ENCODE results near the gene FAM53B. TPM values are rescaled to one million over a fixed set of nuclear protein-coding genes. Genes with fewer than 3 reads are reported as not detected.

FAM53B gene
- polyA plus RNA-seq, 6 donors from 2014 or later, result 19.6 to 141 (median 31.5) TPM

GRCh38 chr10:124740369-124741280 is 3.6 kb downstream of the FAM53B start:
- H3K27me3 Mint-ChIP-seq, result no peaks in the 10 kb centered on the region
- peaks cover 0 to 4% of the 10 kb centered on the region in 2 donors for H3K36me3 Mint-ChIP-seq
- peak; percentile 61 to 63 for ATAC-seq (ENCODE audit: low read depth in 2 of 2)
- H3K27ac Mint-ChIP-seq, result peak overlapping the region; percentile 95 to 99 (median 98)
- H3K9me3 Mint-ChIP-seq, result no peaks in the 10 kb centered on the region
- peak overlapping the region; percentile 92 to 100 (median 98) for H3K4me3 Mint-ChIP-seq
- DNase-seq, result peak; percentile 79
- peaks cover 73 to 80% (median 77%) of the 10 kb centered on the region in 3 donors for H3K4me1 Mint-ChIP-seq

- peak overlapping the region; percentile 95 to 99 (median 98) for H3K27ac Mint-ChIP-seq
Observed at GRCh38 chr10:124739986-124740368, 4.2 kb downstream of the FAM53B start.

GRCh38 chr10:124739119-124739921 is 4.9 kb downstream of the FAM53B start:
- no peak for ATAC-seq (ENCODE audit: low read depth in 2 of 2)

More at GRCh38 chr10:124739986-124740368, 4.2 kb downstream of the FAM53B start:
- no peak for ATAC-seq (ENCODE audit: low read depth in 2 of 2)
- Mint-ChIP-seq H3K9me3 (no peaks in the 10 kb centered on the region), H3K27me3 (no peaks in the 10 kb centered on the region), H3K4me3 (peak overlapping the region; percentile 92 to 100 (median 98)), H3K36me3 (peaks cover 0 to 4% of the 10 kb centered on the region in 2 donors), H3K4me1 (peaks cover 74 to 80% (median 77%) of the 10 kb centered on the region in 3 donors)
- no peak for DNase-seq

GRCh38 chr10:124738441-124738840 is 5.7 kb downstream of the FAM53B start:
- Mint-ChIP-seq H3K9me3 (no peaks in the 10 kb centered on the region), H3K4me3 (peak overlapping the region; percentile 15 to 100 (median 98)), H3K27me3 (no peaks in the 10 kb centered on the region), H3K4me1 (peaks cover 85 to 92% (median 90%) of the 10 kb centered on the region in 3 donors), H3K36me3 (peaks cover 6 to 12% of the 10 kb centered on the region in 2 donors), H3K27ac (peak overlapping the region; percentile 95 to 98 (median 98))
- ATAC-seq (ENCODE audit: low read depth in 2 of 2) (no peak), DNase-seq (no peak)

More at GRCh38 chr10:124739119-124739921, 4.9 kb downstream of the FAM53B start:
- Mint-ChIP-seq H3K36me3 (peaks cover 0 to 4% of the 10 kb centered on the region in 2 donors), H3K9me3 (no peaks in the 10 kb centered on the region), H3K4me1 (peaks cover 80 to 83% (median 81%) of the 10 kb centered on the region in 3 donors), H3K27me3 (no peaks in the 10 kb centered on the region), H3K4me3 (peak overlapping the region; percentile 92 to 100 (median 98)), H3K27ac (peak overlapping the region; percentile 95 to 99 (median 98))
- no peak for DNase-seq

GRCh38 chr10:124737708-124738107 is 6.5 kb downstream of the FAM53B start:
- ATAC-seq (ENCODE audit: low read depth in 2 of 2), result no peak
- Mint-ChIP-seq H3K36me3 (peaks cover 11 to 15% of the 10 kb centered on the region in 2 donors), H3K27ac (peak overlapping the region in 5 of 6 donors; percentile 24 to 98 (median 90)), H3K4me1 (peaks cover 88 to 99% (median 97%) of the 10 kb centered on the region in 3 donors), H3K27me3 (no peaks in the 10 kb centered on the region), H3K4me3 (peak overlapping the region; percentile 35 to 100 (median 86)), H3K9me3 (no peaks in the 10 kb centered on the region)
- DNase-seq, result no peak

GRCh38 chr10:124737221-124737620 is 7.0 kb downstream of the FAM53B start:
- peaks cover 13 to 18% of the 10 kb centered on the region in 2 donors for H3K36me3 Mint-ChIP-seq
- peak overlapping the region; percentile 22 to 99 (median 66) for H3K4me3 Mint-ChIP-seq
- DNase-seq (no peak), ATAC-seq (ENCODE audit: low read depth in 2 of 2) (no peak)
- peaks cover 89 to 99% (median 97%) of the 10 kb centered on the region in 3 donors for H3K4me1 Mint-ChIP-seq
- H3K27me3 Mint-ChIP-seq, result no peaks in the 10 kb centered on the region
- H3K27ac Mint-ChIP-seq, result peak overlapping the region; percentile 45 to 98 (median 78)
- H3K9me3 Mint-ChIP-seq, result no peaks in the 10 kb centered on the region

GRCh38 chr10:124736491-124737136 is 7.6 kb downstream of the FAM53B start:
- peaks cover 91 to 100% (median 99%) of the 10 kb centered on the region in 3 donors for H3K4me1 Mint-ChIP-seq
- H3K9me3 Mint-ChIP-seq, result no peaks in the 10 kb centered on the region
- H3K27me3 Mint-ChIP-seq, result no peaks in the 10 kb centered on the region
- no peak for DNase-seq
- no peak for ATAC-seq (ENCODE audit: low read depth in 2 of 2)
- H3K27ac Mint-ChIP-seq, result peak overlapping the region in 5 of 6 donors; percentile 56 to 99 (median 99)
- peaks cover 13 to 22% of the 10 kb centered on the region in 2 donors for H3K36me3 Mint-ChIP-seq
- H3K4me3 Mint-ChIP-seq, result peak overlapping the region in 7 of 8 donors; percentile 39 to 99 (median 76)

GRCh38 chr10:124735491-124736286 is 8.5 kb downstream of the FAM53B start:
- Mint-ChIP-seq H3K27ac (peak overlapping the region; percentile 87 to 99 (median 98)), H3K9me3 (no peaks in the 10 kb centered on the region), H3K27me3 (no peaks in the 10 kb centered on the region), H3K4me3 (peak overlapping the region; percentile 25 to 97 (median 76)), H3K4me1 (peaks cover 86 to 98% (median 98%) of the 10 kb centered on the region in 3 donors), H3K36me3 (peaks cover 13 to 22% of the 10 kb centered on the region in 2 donors)
- DNase-seq, result no peak
- ATAC-seq (ENCODE audit: low read depth in 2 of 2), result no peak

- H3K27ac Mint-ChIP-seq, result peak overlapping the region; percentile 97 to 99 (median 98)
- H3K4me3 Mint-ChIP-seq, result peak overlapping the region; percentile 61 to 97 (median 84)
- DNase-seq, result peak; percentile 61
Observed at GRCh38 chr10:124734311-124735166, 9.6 kb downstream of the FAM53B start.

GRCh38 chr10:124733571-124734245 is 10.5 kb downstream of the FAM53B start:
- peak in 1 of 2 donors; percentile 4 for ATAC-seq (ENCODE audit: low read depth in 2 of 2)

More at GRCh38 chr10:124734311-124735166, 9.6 kb downstream of the FAM53B start:
- Mint-ChIP-seq H3K9me3 (no peaks in the 10 kb centered on the region), H3K27me3 (no peaks in the 10 kb centered on the region), H3K36me3 (peaks cover 13 to 22% of the 10 kb centered on the region in 2 donors), H3K4me1 (peaks cover 86 to 98% (median 97%) of the 10 kb centered on the region in 3 donors)
- peak; percentile 89 to 94 for ATAC-seq (ENCODE audit: low read depth in 2 of 2)

More at GRCh38 chr10:124733571-124734245, 10.5 kb downstream of the FAM53B start:
- Mint-ChIP-seq H3K36me3 (peaks cover 13 to 29% of the 10 kb centered on the region in 2 donors), H3K9me3 (no peaks in the 10 kb centered on the region), H3K4me1 (peaks cover 85 to 98% (median 97%) of the 10 kb centered on the region in 3 donors), H3K27ac (peak overlapping the region; percentile 97 to 99 (median 98)), H3K4me3 (peak overlapping the region; percentile 62 to 97 (median 84)), H3K27me3 (no peaks in the 10 kb centered on the region)
- DNase-seq, result no peak

Measured in naive B cell (primary cell).